Measurements from ENCODE around the gene CRNKL1. TPM values are rescaled to one million over a fixed set of nuclear protein-coding genes. Genes with fewer than 3 reads are reported as not detected.

Gene CRNKL1
- 13.9 TPM for polyA plus RNA-seq (2012; ENCODE audit: missing spikeins)

DNA sequence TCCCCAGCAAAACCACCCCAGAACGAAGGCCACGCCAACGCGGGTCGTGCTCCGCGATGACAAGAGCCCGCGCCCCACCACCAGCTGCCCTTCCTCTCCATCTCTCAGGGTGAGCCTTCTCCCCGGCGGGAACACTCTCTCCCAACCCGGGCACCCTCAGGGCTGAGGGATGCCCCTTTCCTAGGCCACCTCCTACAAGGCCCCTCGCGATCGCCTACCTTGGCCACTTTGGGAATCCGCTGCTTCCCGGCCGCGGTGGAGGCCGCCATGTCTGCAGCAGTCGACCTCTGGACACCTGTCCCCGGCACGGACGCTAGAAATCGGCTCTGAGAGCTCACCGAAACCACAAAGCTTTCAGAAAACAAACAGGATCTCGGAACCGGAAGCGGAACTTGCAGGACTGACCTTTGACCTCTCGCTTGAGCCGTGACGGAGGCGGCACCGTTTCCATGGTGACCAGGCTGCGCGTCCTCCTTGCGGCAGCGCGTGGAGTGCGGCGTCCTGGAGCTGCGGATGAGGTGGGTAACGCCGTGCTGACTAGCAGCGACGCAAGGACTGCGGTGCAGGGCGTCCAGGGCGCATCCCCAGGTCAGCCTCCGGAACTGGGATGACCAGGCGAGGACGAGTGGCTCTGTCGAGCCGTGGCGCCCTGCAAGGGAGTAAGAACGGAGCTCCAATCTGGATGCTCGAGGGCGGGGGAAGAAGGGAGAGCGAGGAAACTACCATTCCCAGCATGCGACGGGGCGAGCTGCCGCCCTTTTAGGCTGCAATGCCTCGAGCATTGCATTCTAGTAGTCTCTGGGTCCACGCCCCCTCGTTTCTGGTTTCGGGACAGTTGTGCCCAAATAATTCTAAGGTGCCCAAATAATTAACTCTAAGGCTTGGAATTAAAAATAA, at the start of gene CRNKL1, which contains the start of gene CFAP61:
TSS of gene CRNKL1 (minus strand) at position 393 of the 897 bp plus-strand sequence. CDS start at position 269, 124 bp downstream.
TSS of gene CFAP61 (plus strand) at position 459 of the 897 bp plus-strand sequence. CDS start 4,122 bp downstream, outside the sequence.
- TF ChIP-seq POLR2A (IDR thresholded peaks at IDR 0.05; ENCODE audit: low read depth, low read length) (peak; percentile 72; the same call in 1 of the 2 replicates), TAF1 (IDR thresholded peaks at IDR 0.05; ENCODE audit: borderline replicate concordance, low read depth, low read length) (peak; percentile 45; the same call in 1 of the 2 replicates), POLR2AphosphoS5 (IDR thresholded peaks at IDR 0.05; ENCODE audit: low read depth, low read length) (peak; percentile 76)
- DNase-seq (ENCODE audit: insufficient read length) (peak; percentile 76), FAIRE-seq (peak; percentile 100)

DNA sequence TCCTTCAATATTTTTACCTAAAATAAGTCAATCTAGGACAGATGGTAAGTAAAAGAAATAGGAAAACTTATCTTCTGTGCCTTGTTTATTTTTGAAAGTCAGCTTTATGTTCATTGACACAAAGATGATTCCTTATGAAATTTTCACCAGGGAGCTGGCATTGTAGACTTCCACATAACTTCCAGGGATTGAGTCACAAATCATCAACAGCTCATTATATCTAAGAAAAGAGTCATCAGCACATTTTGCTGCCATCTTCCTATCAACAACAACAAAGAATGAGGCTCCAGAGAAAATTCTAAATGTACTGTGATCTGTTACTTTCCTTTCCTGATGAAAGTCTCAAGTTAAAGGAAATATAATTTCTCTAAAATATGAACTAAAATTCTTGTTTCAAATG, 48.6 kb upstream of the CRNKL1 start:
- DNase-seq (ENCODE audit: insufficient read length) (no peak), FAIRE-seq (no peak)
- TF ChIP-seq POLR2A (IDR thresholded peaks at IDR 0.05; ENCODE audit: low read depth, low read length), result no peak
- TF ChIP-seq POLR2AphosphoS5 (IDR thresholded peaks at IDR 0.05; ENCODE audit: low read depth, low read length), result no peak
- no peak for TF ChIP-seq TAF1 (IDR thresholded peaks at IDR 0.05; ENCODE audit: borderline replicate concordance, low read depth, low read length)

DNA sequence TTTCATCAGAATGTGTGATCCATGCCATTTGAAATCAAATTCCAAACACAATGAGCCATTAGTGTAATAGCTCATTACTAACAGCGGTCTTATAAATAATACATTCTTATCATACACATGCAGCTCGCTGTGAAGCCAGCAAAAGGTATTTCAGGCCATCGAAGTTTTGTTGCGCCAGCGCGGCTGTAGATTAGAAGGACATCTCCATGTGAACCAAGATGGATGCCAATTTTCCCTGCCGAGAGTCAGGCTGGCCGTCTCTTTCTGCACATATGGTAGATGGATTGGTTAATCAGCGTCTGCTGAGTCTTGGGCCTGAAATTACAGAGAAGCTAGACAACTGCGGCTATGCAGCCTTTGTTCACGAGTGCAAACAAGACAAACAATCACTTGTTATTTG, 44.2 kb upstream of the CRNKL1 start:
- no peak for TF ChIP-seq POLR2AphosphoS5 (IDR thresholded peaks at IDR 0.05; ENCODE audit: low read depth, low read length)
- no peak for TF ChIP-seq TAF1 (IDR thresholded peaks at IDR 0.05; ENCODE audit: borderline replicate concordance, low read depth, low read length)
- TF ChIP-seq POLR2A (IDR thresholded peaks at IDR 0.05; ENCODE audit: low read depth, low read length), result no peak
- DNase-seq (ENCODE audit: insufficient read length), result no peak
- no peak for FAIRE-seq

- no peak for DNase-seq (ENCODE audit: insufficient read length)
- FAIRE-seq, result no peak
- no peak for TF ChIP-seq POLR2A (IDR thresholded peaks at IDR 0.05; ENCODE audit: low read depth, low read length)
- no peak for TF ChIP-seq TAF1 (IDR thresholded peaks at IDR 0.05; ENCODE audit: borderline replicate concordance, low read depth, low read length)
- no peak for TF ChIP-seq POLR2AphosphoS5 (IDR thresholded peaks at IDR 0.05; ENCODE audit: low read depth, low read length)
Measured at GRCh38 chr20:20095114-20095872, 43.0 kb upstream of the CRNKL1 start.

GRCh38 chr20:20094410-20094809, 42.1 kb upstream of the CRNKL1 start:
- FAIRE-seq (no peak), DNase-seq (ENCODE audit: insufficient read length) (no peak)
- TF ChIP-seq TAF1 (IDR thresholded peaks at IDR 0.05; ENCODE audit: borderline replicate concordance, low read depth, low read length) (no peak), POLR2AphosphoS5 (IDR thresholded peaks at IDR 0.05; ENCODE audit: low read depth, low read length) (no peak), POLR2A (IDR thresholded peaks at IDR 0.05; ENCODE audit: low read depth, low read length) (no peak)

DNA sequence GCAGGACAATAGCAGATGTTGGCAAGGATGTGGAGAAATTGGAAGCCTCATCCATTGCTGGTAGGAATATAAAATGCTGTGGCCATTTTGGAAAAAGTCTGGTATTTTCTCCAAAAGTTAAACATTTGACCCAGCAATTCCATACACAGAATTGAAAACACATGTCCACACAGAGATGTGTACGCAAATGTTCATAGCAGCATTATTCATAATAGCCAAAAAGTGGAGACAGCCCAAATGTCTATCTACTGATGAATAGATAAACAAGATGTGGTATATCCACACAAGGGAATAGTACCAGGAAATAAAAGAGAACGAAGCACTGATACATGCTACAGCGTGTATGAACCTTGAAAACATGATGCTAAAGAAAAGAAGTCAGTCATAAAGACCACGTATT, 40.6 kb upstream of the CRNKL1 start:
- no peak for FAIRE-seq
- no peak for DNase-seq (ENCODE audit: insufficient read length)

GRCh38 chr20:20089939-20090338, 37.7 kb upstream of the CRNKL1 start:
- FAIRE-seq, result no peak
- TF ChIP-seq POLR2A (IDR thresholded peaks at IDR 0.05; ENCODE audit: low read depth, low read length), result no peak
- TF ChIP-seq POLR2AphosphoS5 (IDR thresholded peaks at IDR 0.05; ENCODE audit: low read depth, low read length), result no peak
- TF ChIP-seq TAF1 (IDR thresholded peaks at IDR 0.05; ENCODE audit: borderline replicate concordance, low read depth, low read length), result no peak
- DNase-seq (ENCODE audit: insufficient read length), result no peak

More for the DNA sequence above, 40.6 kb upstream of the CRNKL1 start:
- TF ChIP-seq TAF1 (IDR thresholded peaks at IDR 0.05; ENCODE audit: borderline replicate concordance, low read depth, low read length), result no peak

DNA sequence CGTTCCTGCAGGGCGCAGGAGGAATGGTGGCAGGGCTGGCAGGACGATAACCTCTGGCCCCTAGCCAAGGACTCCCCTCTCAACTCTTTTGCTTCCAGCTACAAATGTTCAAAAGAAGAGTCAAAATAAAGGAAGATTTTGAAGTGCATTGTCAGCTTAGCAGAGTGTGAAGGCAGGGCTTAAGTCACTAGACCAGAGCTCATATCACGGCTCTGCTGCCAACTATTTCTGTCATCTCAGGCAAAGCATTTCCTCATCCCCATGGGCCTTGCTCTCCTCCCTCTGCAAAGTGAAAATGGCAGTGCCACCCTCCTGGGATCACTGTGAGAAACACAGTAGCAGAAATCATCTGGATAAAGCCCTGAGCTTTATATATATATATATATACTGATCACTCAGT, 36.8 kb upstream of the CRNKL1 start:
- FAIRE-seq (no peak), DNase-seq (ENCODE audit: insufficient read length) (no peak)
- TF ChIP-seq TAF1 (IDR thresholded peaks at IDR 0.05; ENCODE audit: borderline replicate concordance, low read depth, low read length) (no peak), POLR2A (IDR thresholded peaks at IDR 0.05; ENCODE audit: low read depth, low read length) (no peak), POLR2AphosphoS5 (IDR thresholded peaks at IDR 0.05; ENCODE audit: low read depth, low read length) (no peak)

- FAIRE-seq (no peak), DNase-seq (ENCODE audit: insufficient read length) (no peak)
- TF ChIP-seq POLR2AphosphoS5 (IDR thresholded peaks at IDR 0.05; ENCODE audit: low read depth, low read length), result no peak
- TF ChIP-seq TAF1 (IDR thresholded peaks at IDR 0.05; ENCODE audit: borderline replicate concordance, low read depth, low read length), result no peak
- TF ChIP-seq POLR2A (IDR thresholded peaks at IDR 0.05; ENCODE audit: low read depth, low read length), result no peak
Measured at GRCh38 chr20:20085812-20086211, 33.5 kb upstream of the CRNKL1 start.

DNA sequence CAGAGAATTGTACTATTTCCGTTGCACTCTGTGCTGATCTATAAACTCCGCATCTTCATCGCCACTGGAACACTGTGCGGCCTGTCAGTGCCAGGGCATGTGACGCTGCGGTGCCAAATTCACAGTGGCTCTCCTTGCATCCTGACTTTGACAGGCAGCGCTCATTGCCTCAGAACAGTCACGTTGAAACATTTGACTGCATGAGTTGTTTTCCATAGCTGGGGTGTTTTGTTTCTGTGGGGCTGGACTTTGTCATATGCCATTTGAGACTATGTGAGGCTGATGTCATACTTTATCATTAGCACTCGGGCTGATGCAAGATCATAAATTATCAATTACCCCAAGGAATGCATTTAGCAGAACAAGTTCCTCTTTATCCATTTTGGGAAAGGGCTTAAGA, 32.8 kb upstream of the CRNKL1 start:
- DNase-seq (ENCODE audit: insufficient read length) (no peak), FAIRE-seq (no peak)
- no peak for TF ChIP-seq TAF1 (IDR thresholded peaks at IDR 0.05; ENCODE audit: borderline replicate concordance, low read depth, low read length)
- TF ChIP-seq POLR2A (IDR thresholded peaks at IDR 0.05; ENCODE audit: low read depth, low read length), result no peak
- no peak for TF ChIP-seq POLR2AphosphoS5 (IDR thresholded peaks at IDR 0.05; ENCODE audit: low read depth, low read length)

GRCh38 chr20:20084296-20084752, 32.1 kb upstream of the CRNKL1 start:
- DNase-seq (ENCODE audit: insufficient read length), result no peak
- no peak for FAIRE-seq
- TF ChIP-seq TAF1 (IDR thresholded peaks at IDR 0.05; ENCODE audit: borderline replicate concordance, low read depth, low read length), result no peak
- TF ChIP-seq POLR2A (IDR thresholded peaks at IDR 0.05; ENCODE audit: low read depth, low read length), result no peak
- TF ChIP-seq POLR2AphosphoS5 (IDR thresholded peaks at IDR 0.05; ENCODE audit: low read depth, low read length), result no peak

Data from GM12892 (cell line).